Epithelial cell of prostate (primary cell): ENCODE data around the gene SDC3.
"Not testable (repeated sequence)": the region's sequence is repeated elsewhere in the genome, so short reads cannot be mapped to it uniquely, and the experiment has no call there.

Source experiments
- DNase-seq: peaks from one replicate; pipeline ENCODE4 v3.0.0-alpha.2; 2011; ENCODE audit warnings: low read depth, low spot score
- H3K27ac ChIP-seq: fragments of 450-650 bp; 2 replicates; pipeline ENCODE4 v1.5.1; 2017; ENCODE audit warnings: mild to moderate bottlenecking

Gene SDC3

GRCh38 chr1:30879126-30879786 is 29.3 kb downstream of the SDC3 start:
- H3K27ac ChIP-seq, result no peak overlapping the region
- peak; percentile 8 for DNase-seq

- DNase-seq, result no peak
These were observed 30.0 kb downstream of the SDC3 start for GRCh38 chr1:30878559-30878958.

GRCh38 chr1:30878016-30878415 is 30.5 kb downstream of the SDC3 start:
- DNase-seq, result no peak
- no peak overlapping the region for H3K27ac ChIP-seq

More at GRCh38 chr1:30878559-30878958, 30.0 kb downstream of the SDC3 start:
- H3K27ac ChIP-seq, result no peak overlapping the region

- no peak for DNase-seq
- H3K27ac ChIP-seq, result no peak overlapping the region
These were observed 31.2 kb downstream of the SDC3 start for GRCh38 chr1:30877205-30877912.

GRCh38 chr1:30876451-30877204 is 31.9 kb downstream of the SDC3 start:
- no peak for DNase-seq
- no peak overlapping the region for H3K27ac ChIP-seq

GRCh38 chr1:30875916-30876315 is 32.6 kb downstream of the SDC3 start:
- no peak for DNase-seq
- H3K27ac ChIP-seq, result no peak overlapping the region

- H3K27ac ChIP-seq, result no peak overlapping the region
- DNase-seq, result no peak
These were observed 33.4 kb downstream of the SDC3 start for GRCh38 chr1:30875197-30875596.

- no peak for DNase-seq
- H3K27ac ChIP-seq, result no peak overlapping the region
These were observed 34.4 kb downstream of the SDC3 start for GRCh38 chr1:30874176-30874575.

- DNase-seq, result no peak
- H3K27ac ChIP-seq, result no peak overlapping the region
These were observed 35.7 kb downstream of the SDC3 start for GRCh38 chr1:30872948-30873263.

GRCh38 chr1:30872033-30872947 is 36.3 kb downstream of the SDC3 start:
- no peak overlapping the region for H3K27ac ChIP-seq
- DNase-seq, result no peak

GRCh38 chr1:30871276-30871871 is 37.2 kb downstream of the SDC3 start:
- H3K27ac ChIP-seq, result no peak overlapping the region
- DNase-seq, result no peak

- H3K27ac ChIP-seq, result no peak overlapping the region
- no peak for DNase-seq
These were observed 37.9 kb downstream of the SDC3 start for GRCh38 chr1:30870656-30871055.

GRCh38 chr1:30870035-30870434 is 38.5 kb downstream of the SDC3 start:
- no peak for DNase-seq
- H3K27ac ChIP-seq, result no peak overlapping the region

GRCh38 chr1:30868833-30869435 is 39.6 kb downstream of the SDC3 start:
- no peak overlapping the region for H3K27ac ChIP-seq
- DNase-seq, result no peak

- not testable (repeated sequence) for H3K27ac ChIP-seq, DNase-seq
These were observed 40.5 kb downstream of the SDC3 start for GRCh38 chr1:30868057-30868456.

- no peak for DNase-seq
- H3K27ac ChIP-seq, result no peak overlapping the region
These were observed 41.0 kb downstream of the SDC3 start for GRCh38 chr1:30867537-30867936.

- DNase-seq, result no peak
- H3K27ac ChIP-seq, result no peak overlapping the region
These were observed 42.0 kb downstream of the SDC3 start for GRCh38 chr1:30866594-30866993.

- DNase-seq, result no peak
- no peak overlapping the region for H3K27ac ChIP-seq
These were observed 43.9 kb downstream of the SDC3 start for GRCh38 chr1:30864681-30865080.

GRCh38 chr1:30863858-30864604 is 44.5 kb downstream of the SDC3 start:
- no peak for DNase-seq
- no peak overlapping the region for H3K27ac ChIP-seq
